LoVo (cell line): Measurements from ENCODE around the gene LARGE1.

Experiments used
- DNase-seq: peaks from one replicate; pipeline ENCODE4 v3.0.0-alpha.2; 2016; ENCODE audit warnings: low spot score

Gene LARGE1

GRCh38 chr22:33658775-33659174, 261.5 kb downstream of the LARGE1 start:
- DNase-seq: no peak

GRCh38 chr22:33657670-33658069, 262.6 kb downstream of the LARGE1 start:
- no peak for DNase-seq

GRCh38 chr22:33656808-33657628, 263.3 kb downstream of the LARGE1 start:
- no peak for DNase-seq

DNA sequence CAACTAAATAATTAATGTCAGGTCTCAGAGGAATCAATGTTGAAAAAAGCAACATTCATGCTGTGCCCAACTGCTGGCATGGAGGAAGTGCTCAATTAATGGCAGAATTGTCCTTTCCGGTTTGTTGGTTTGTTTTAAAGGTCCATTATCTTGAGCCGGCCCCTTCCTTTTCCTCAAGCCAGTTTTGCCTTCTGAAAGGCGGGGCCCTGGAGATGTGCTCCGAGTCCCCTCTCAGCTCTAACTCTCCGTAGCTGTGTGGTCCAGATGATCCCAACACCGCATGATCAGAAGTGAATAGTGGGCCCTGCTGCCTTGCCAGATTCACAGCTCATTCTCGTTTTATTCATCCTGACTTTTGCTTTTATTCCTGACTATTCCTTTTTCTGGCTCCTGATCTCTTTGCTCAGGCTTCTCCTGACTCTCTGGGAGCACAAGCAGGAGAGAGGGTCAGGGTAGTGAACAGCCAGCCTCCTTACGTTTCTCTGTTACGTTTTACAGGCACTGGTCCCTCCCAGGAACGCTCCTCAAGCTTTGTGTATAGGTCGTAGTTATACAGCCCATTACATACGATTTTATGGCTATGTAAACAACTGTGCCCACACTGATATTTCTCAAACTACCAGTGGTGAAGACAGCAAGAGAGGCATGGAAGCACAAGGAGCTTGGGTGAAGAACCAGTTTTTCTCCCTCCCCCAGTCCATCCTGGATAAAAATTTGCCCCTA, 265.9 kb downstream of the LARGE1 start:
- peak; percentile 9 for DNase-seq

GRCh38 chr22:33653532-33654063, 266.7 kb downstream of the LARGE1 start:
- no peak for DNase-seq

GRCh38 chr22:33652615-33653014, 267.7 kb downstream of the LARGE1 start:
- DNase-seq: peak; percentile 40

- DNase-seq: no peak
Observed at GRCh38 chr22:33650244-33650643, 270.0 kb downstream of the LARGE1 start.

DNA sequence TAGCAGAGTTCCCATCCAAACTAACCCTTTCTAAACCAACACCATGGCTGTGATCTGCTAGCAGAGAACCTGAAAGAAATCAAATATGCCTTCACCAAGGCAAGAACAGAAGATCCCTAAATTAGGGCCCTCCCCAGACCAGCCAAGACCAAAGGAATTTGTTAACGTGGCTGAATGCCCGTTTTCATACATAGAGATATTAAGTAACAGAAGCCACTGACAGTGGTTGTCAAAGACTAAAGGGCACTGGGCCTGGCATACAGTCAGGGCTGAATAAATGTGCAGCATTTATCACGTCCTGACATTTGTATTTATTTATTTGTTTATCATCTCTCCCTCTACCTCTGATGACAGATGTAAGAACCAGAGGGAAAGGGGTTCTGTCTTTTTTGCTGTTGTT, 271.8 kb downstream of the LARGE1 start:
- DNase-seq: no peak

- no peak for DNase-seq
Observed at GRCh38 chr22:33640900-33641299, 279.4 kb downstream of the LARGE1 start.

- no peak for DNase-seq
Observed at GRCh38 chr22:33639588-33640254, 280.6 kb downstream of the LARGE1 start.

- no peak for DNase-seq
Observed at GRCh38 chr22:33635766-33636165, 284.5 kb downstream of the LARGE1 start.

GRCh38 chr22:33631777-33632176, 288.5 kb downstream of the LARGE1 start:
- no peak for DNase-seq

DNA sequence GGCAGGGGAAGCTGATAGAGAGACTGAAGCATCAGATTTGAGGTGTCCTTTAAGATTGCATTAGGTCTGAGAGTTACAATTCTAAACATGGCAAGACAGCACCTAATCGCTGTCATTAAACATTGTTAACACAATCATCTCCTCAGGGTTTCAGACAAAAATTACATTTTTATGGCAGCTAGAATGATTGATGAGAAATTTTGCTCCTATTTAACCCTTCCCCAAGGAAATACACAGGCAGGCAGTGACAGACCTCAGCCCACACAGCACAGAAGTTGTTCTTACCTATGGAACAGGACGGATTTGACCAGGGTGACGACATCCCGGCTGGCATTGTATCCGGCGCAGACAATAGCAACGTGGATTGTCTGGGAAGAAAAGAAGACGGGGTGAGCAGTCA, 294.3 kb downstream of the LARGE1 start:
- DNase-seq: no peak

- DNase-seq: no peak
Observed at GRCh38 chr22:33620085-33620484, 300.2 kb downstream of the LARGE1 start.

GRCh38 chr22:33606504-33606903, 313.8 kb downstream of the LARGE1 start:
- no peak for DNase-seq

- no peak for DNase-seq
Observed at GRCh38 chr22:33605666-33606065, 314.6 kb downstream of the LARGE1 start.

- DNase-seq: no peak
Observed at GRCh38 chr22:33605221-33605620, 315.1 kb downstream of the LARGE1 start.

- no peak for DNase-seq
Observed at GRCh38 chr22:33601062-33601461, 319.2 kb downstream of the LARGE1 start.

DNA sequence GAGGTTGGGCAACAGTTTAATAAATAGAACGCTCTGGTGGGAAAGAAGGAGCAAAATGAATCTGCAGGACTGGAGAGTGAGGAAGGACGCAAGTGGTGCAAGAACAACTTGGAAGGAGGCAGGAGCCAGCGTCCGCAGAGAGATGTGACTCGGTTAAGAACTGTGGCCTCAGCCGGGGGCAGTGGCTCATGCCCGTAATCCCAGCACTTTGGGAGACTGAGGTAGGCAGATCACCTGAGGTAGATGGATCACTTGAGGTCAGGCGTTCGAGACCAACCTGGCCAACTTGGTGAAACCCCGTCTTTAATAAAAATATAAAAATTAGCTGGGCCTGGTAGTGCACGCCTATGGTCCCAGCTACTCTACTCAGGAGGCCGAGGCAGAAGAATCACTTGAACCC, 319.7 kb downstream of the LARGE1 start:
- DNase-seq: no peak

GRCh38 chr22:33600113-33600512, 320.2 kb downstream of the LARGE1 start:
- DNase-seq: peak; percentile 62

GRCh38 chr22:33599596-33599995, 320.7 kb downstream of the LARGE1 start:
- no peak for DNase-seq

DNA sequence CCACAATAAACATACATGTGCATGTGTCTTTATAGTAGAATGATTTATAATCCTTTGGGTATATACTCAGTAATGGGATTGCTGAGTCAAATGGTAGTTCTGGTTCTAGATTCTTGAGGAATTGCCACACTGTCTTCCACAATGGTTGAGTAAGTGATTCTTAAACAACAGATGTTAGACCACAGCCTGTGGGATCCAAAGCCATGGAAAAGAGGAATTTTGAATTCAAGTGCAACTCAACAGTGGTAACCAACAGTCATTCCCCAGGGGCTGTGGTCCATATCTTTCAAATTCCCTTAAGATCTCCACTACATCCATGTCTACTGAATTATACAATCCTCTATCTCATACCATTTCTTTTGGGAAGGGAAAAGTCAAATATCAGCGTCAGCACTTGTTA, 321.5 kb downstream of the LARGE1 start:
- DNase-seq: no peak
